Spleen (tissue), 11 donors: Measurements from ENCODE around the gene LEO1. TPM values are rescaled to one million over a fixed set of nuclear protein-coding genes. Genes with fewer than 3 reads are reported as not detected.
A peak's percentile ranks its signal among the peaks of the same experiment; 100 is the strongest.

Experiments used
- DNase-seq: peaks from one replicate; pipeline ENCODE4 v3.0.0-alpha.2; 2020
- H3K27ac ChIP-seq, 8 donors: fragments of 200-600 bp; sonication (generic) in 7 of 8; 1 replicate in 4 of 8; 2 replicates in 4 of 8; pipeline versions ENCODE4 v1.5.0 to v1.8.0; 2016 to 2021; ENCODE audit warnings: inconsistent platforms in 4 of 8, mild to moderate bottlenecking in 4 of 8, moderate library complexity in 1 of 8
- H3K27me3 ChIP-seq, 7 donors: fragments of 200-600 bp; sonication (generic) in 6 of 7; replicated peaks in 1 of 7; 1 replicate in 4 of 7; 2 replicates in 3 of 7; pipeline versions ENCODE4 v1.5.0 to v1.8.0; 2016 to 2021; ENCODE audit warnings: inconsistent platforms in 3 of 7, mild to moderate bottlenecking in 1 of 7
- H3K36me3 ChIP-seq, 6 donors: fragments of 200-600 bp; sonication (generic) in 5 of 6; 1 replicate in 4 of 6; 2 replicates in 2 of 6; pipeline versions ENCODE4 v1.5.0 to v1.8.0; 2016 to 2021; ENCODE audit warnings: inconsistent platforms in 2 of 6
- H3K4me1 ChIP-seq, 6 donors: fragments of 200-600 bp; sonication (generic) in 5 of 6; 1 replicate in 3 of 6; 2 replicates in 3 of 6; pipeline versions ENCODE4 v1.5.0 to v1.8.0; 2016 to 2021; ENCODE audit warnings: inconsistent platforms in 3 of 6
- H3K4me3 ChIP-seq, 8 donors: fragments of 200-600 bp; sonication (generic) in 7 of 8; 1 replicate in 4 of 8; 2 replicates in 4 of 8; pipeline versions ENCODE4 v1.5.0 to v1.8.0; 2016 to 2021; ENCODE audit warnings: inconsistent platforms in 4 of 8, mild to moderate bottlenecking in 4 of 8, moderate library complexity in 2 of 8
- H3K9me3 ChIP-seq, 8 donors: fragments of 200-600 bp; sonication (generic) in 7 of 8; 1 replicate in 4 of 8; 2 replicates in 4 of 8; pipeline versions ENCODE4 v1.5.0 to v1.8.0; 2016 to 2021; ENCODE audit warnings: inconsistent platforms in 4 of 8
- CTCF ChIP-seq, 11 experiments: fragments of 200-600 bp in 7 of 11; fragments of 450-650 bp in 4 of 11; sonication (generic) in 4 of 11; IDR thresholded peaks in 8 of 11; conservative IDR thresholded peaks in 3 of 11; 1 replicate in 7 of 11; 2 replicates in 4 of 11; pipeline versions ENCODE4 v1.4.0 to v1.8.0; 2016 to 2021; ENCODE audit warnings: antibody characterized with exemption in 11 of 11, inconsistent platforms in 4 of 11, mild to moderate bottlenecking in 1 of 11
- POLR2A ChIP-seq, 3 donors: fragments of 450-650 bp; IDR thresholded peaks; one replicate each; pipeline ENCODE4 v1.5.1; 2017; ENCODE audit warnings: antibody characterized with exemption in 3 of 3, mild to moderate bottlenecking in 1 of 3
- POLR2AphosphoS5 ChIP-seq, 3 donors: sonication (generic); formaldehyde crosslinking; IDR thresholded peaks; one replicate each; pipeline ENCODE4 v1.5.1; 2017; ENCODE audit warnings: antibody characterized with exemption in 3 of 3
- WGBS, 5 donors: extraction: QIAGEN DNeasy Blood & Tissue Kit in 3 of 5; methylation state at CpG; one replicate each; pipeline versions ENCODE4 v1.1.5 to v1.1.7; 2013 to 2018; 5-methylcytosine and 5-hydroxymethylcytosine counted together
- intact Hi-C: fragments of 100-400 bp; cut with DNase I; formaldehyde crosslinking; loops from one replicate; pipeline ENCODE4 v1.15.0; 2023; ENCODE audit warnings: low total_unique reads
- polyA plus RNA-seq, 3 donors: library from polyadenylated mRNA; stranded (reverse); fragments of 200-250 nt; gene quantifications; one replicate each; pipeline ENCODE4 v1.2.1, GENCODE V29; 2013
- total RNA-seq, 7 donors: library from RNA; depleted of rRNA in 3 of 7; stranded (reverse); fragments of >200 nt in 3 of 7; fragmentation: NEBNext Ultra II Directional in 4 of 7; extraction: Animal tissue kit (Norgen Biotek cat#: 25700) in 4 of 7; gene quantifications; one replicate each; pipeline versions ENCODE4 v1.1.0 to v1.2.1, GENCODE V29; 2016 to 2021
- donor health status: healthy with polysubstance abuse.
- donor health status: DM: no; HTN: no; CAD: no; lungs with moderate emphysema.
- donor health status: DM: no; HTN: no; CAD: no.
- donor health status: Bipolar disorder and iron deficiency.
- donor health status: healthy.
- donor health status: DM: no; HTN: no; CAD: no.
- donor health status: DM: yes; HTN: yes; CAD: no.

The LEO1 gene
- total and polyA plus RNA-seq, 10 donors: 7.6 to 19.5 (median 15.5) TPM

GRCh38 chr15:51971032-51971374 lies 575 bp downstream of the LEO1 start:
- DNase-seq: no peak
- Histone ChIP-seq H3K27me3 (no peaks in the 10 kb centered on the region), H3K9me3 (peaks cover 0 to 30% (median 23%) of the 10 kb centered on the region in 8 donors), H3K4me1 (peaks cover 5 to 31% (median 22%) of the 10 kb centered on the region in 6 donors), H3K27ac (peak overlapping the region; percentile 77 to 93 (median 90)), H3K4me3 (peak overlapping the region; percentile 66 to 91 (median 80)), H3K36me3 (peaks cover 0 to 22% (median 5%) of the 10 kb centered on the region in 6 donors)
- no peak for TF ChIP-seq CTCF (IDR thresholded peaks at IDR 0.05 in 8 of 11, conservative IDR thresholded peaks at IDR 0.05 in 3 of 11)
- TF ChIP-seq POLR2AphosphoS5 (IDR thresholded peaks at IDR 0.05): no peak
- TF ChIP-seq POLR2A (IDR thresholded peaks at IDR 0.05): no peak
- 1 to 2% (median 1%) methylated on average over 7 of the region's 7 CpGs for WGBS, 5 donors
- intact Hi-C loops: no loop called here

GRCh38 chr15:51970132-51970817 lies 1.3 kb downstream of the LEO1 start:
- Histone ChIP-seq H3K27ac (peak overlapping the region in 1 of 8 donors; percentile 93), H3K4me3 (peak overlapping the region in 5 of 8 donors; percentile 77 to 91 (median 83)), H3K27me3 (no peaks in the 10 kb centered on the region), H3K4me1 (peaks cover 5 to 31% (median 22%) of the 10 kb centered on the region in 6 donors), H3K9me3 (peaks cover 0 to 30% (median 23%) of the 10 kb centered on the region in 8 donors), H3K36me3 (peaks cover 0 to 29% (median 9%) of the 10 kb centered on the region in 6 donors)
- intact Hi-C loops: no loop called here
- WGBS, 5 donors: 87 to 93% (median 90%) methylated on average over 4 of the region's 4 CpGs
- DNase-seq: no peak
- TF ChIP-seq POLR2A (IDR thresholded peaks at IDR 0.05) (no peak), POLR2AphosphoS5 (IDR thresholded peaks at IDR 0.05) (no peak), CTCF (IDR thresholded peaks at IDR 0.05 in 8 of 11, conservative IDR thresholded peaks at IDR 0.05 in 3 of 11) (no peak)

- Histone ChIP-seq H3K27ac (no peak overlapping the region), H3K4me3 (no peak overlapping the region), H3K36me3 (peaks cover 0 to 35% (median 12%) of the 10 kb centered on the region in 6 donors), H3K9me3 (peaks cover 0 to 30% (median 23%) of the 10 kb centered on the region in 8 donors), H3K27me3 (no peaks in the 10 kb centered on the region), H3K4me1 (peaks cover 5 to 31% (median 22%) of the 10 kb centered on the region in 6 donors)
- TF ChIP-seq CTCF (IDR thresholded peaks at IDR 0.05 in 8 of 11, conservative IDR thresholded peaks at IDR 0.05 in 3 of 11) (no peak), POLR2A (IDR thresholded peaks at IDR 0.05) (no peak), POLR2AphosphoS5 (IDR thresholded peaks at IDR 0.05) (no peak)
- DNase-seq: no peak
- intact Hi-C loops: no loop called here
- 86 to 96% (median 90%) methylated on average over 4 of the region's 4 CpGs for WGBS, 5 donors
Measured at GRCh38 chr15:51969728-51970127, 1.9 kb downstream of the LEO1 start.

DNA sequence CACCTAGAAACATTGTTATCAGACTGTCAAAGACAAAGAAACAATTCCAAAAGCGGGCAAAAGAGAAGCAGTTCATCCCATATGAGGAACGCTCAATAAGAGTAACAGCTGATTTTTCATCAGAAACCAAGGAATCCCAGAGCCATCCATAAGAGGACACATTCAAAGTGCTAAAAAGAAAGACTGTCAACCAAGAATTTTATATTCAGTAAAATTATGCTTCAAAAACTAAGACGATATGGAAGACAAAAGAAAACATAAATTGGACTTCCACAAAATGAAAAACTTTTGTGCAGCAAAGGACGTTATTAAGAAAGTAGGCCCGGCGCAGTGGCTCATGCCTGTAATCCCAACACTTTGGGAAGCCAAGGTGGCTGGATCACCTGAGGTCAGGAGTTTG lies 4.0 kb downstream of the LEO1 start:
- Histone ChIP-seq H3K4me1 (peaks cover 5 to 28% (median 20%) of the 10 kb centered on the region in 6 donors), H3K27ac (no peak overlapping the region), H3K36me3 (peaks cover 0 to 50% (median 14%) of the 10 kb centered on the region in 6 donors), H3K9me3 (peaks cover 0 to 30% (median 23%) of the 10 kb centered on the region in 8 donors), H3K4me3 (no peak overlapping the region), H3K27me3 (no peaks in the 10 kb centered on the region)
- intact Hi-C loops: no loop called here
- DNase-seq: no peak
- WGBS, 5 donors: 64 to 82% (median 72%) methylated on average over 6 of the region's 6 CpGs
- TF ChIP-seq CTCF (IDR thresholded peaks at IDR 0.05 in 8 of 11, conservative IDR thresholded peaks at IDR 0.05 in 3 of 11) (no peak), POLR2A (IDR thresholded peaks at IDR 0.05) (no peak), POLR2AphosphoS5 (IDR thresholded peaks at IDR 0.05) (no peak)
